Gastrocnemius medialis (tissue), 4 donors: ENCODE data around the gene BRCA2. TPM values are rescaled to one million over a fixed set of nuclear protein-coding genes. Genes with fewer than 3 reads are reported as not detected.

Experiments used
- ATAC-seq, 2 donors: fragments of 150-250 bp; one replicate each; pipeline ENCODE4 v1.9.1; 2016
- DNase-seq, 2 donors: peaks; one replicate each; pipeline ENCODE4 v3.0.0-alpha.2; 2019
- H3K27ac ChIP-seq, 4 donors: fragments of 200-600 bp; sonication (generic); 1 replicate in 1 of 4; 2 replicates in 3 of 4; pipeline ENCODE4 v1.5.1; 2016 to 2018; ENCODE audit warnings: mild to moderate bottlenecking in 2 of 4, moderate library complexity in 1 of 4
- H3K27me3 ChIP-seq, 3 donors: fragments of 200-600 bp; sonication (generic) in 2 of 3; 1 replicate in 1 of 3; 2 replicates in 2 of 3; pipeline versions ENCODE4 v1.5.1 to v1.6.0; 2016 to 2019; ENCODE audit warnings: mild to moderate bottlenecking in 1 of 3, moderate library complexity in 1 of 3
- H3K36me3 ChIP-seq, 2 donors: fragments of 200-600 bp; sonication (generic) in 1 of 2; one replicate each; pipeline ENCODE4 v1.5.1; 2017 to 2018
- H3K4me1 ChIP-seq, 2 donors: fragments of 200-600 bp; sonication (generic) in 1 of 2; one replicate each; pipeline ENCODE4 v1.5.1; 2016 to 2017; ENCODE audit warnings: mild to moderate bottlenecking in 2 of 2
- H3K4me3 ChIP-seq, 4 donors: fragments of 200-600 bp; sonication (generic) in 3 of 4; 1 replicate in 1 of 4; 2 replicates in 3 of 4; pipeline ENCODE4 v1.5.1; 2016 to 2019; ENCODE audit warnings: mild to moderate bottlenecking in 2 of 4
- H3K9me3 ChIP-seq, 3 donors: fragments of 200-600 bp; sonication (generic) in 2 of 3; 1 replicate in 1 of 3; 2 replicates in 2 of 3; pipeline ENCODE4 v1.5.1; 2016 to 2019
- POLR2A ChIP-seq, 2 donors: fragments of 450-650 bp; IDR thresholded peaks; one replicate each; pipeline ENCODE4 v1.6.1; 2017; ENCODE audit warnings: antibody characterized with exemption in 2 of 2, mild to moderate bottlenecking in 2 of 2, moderate library complexity in 2 of 2
- in situ Hi-C, 4 donors: fragments of 200-750 bp; cut with MboI; loops; one replicate each; pipeline versions ENCODE4 v1.15.0 to v1.8.0; 2017; ENCODE audit warnings: low sequenced_read_pairs in 4 of 4
- intact Hi-C: fragments of 100-400 bp; cut with DNase I; formaldehyde crosslinking; loops from one replicate; pipeline ENCODE4 v1.15.1; 2023; ENCODE audit warnings: low total_unique reads
- total RNA-seq, 4 donors: library from RNA; depleted of rRNA; stranded (reverse); fragments of >200 nt; gene quantifications; one replicate each; pipeline versions ENCODE4 v1.1.0 to v1.2.3, GENCODE V29; 2016
- TF ChIP-seq, protein P1 (sequence below), 5 experiments: fragments of 450-650 bp in 3 of 5; fragments of 200-600 bp in 2 of 5; sonication (generic) in 2 of 5; IDR thresholded peaks in 4 of 5; conservative IDR thresholded peaks in 1 of 5; 1 replicate in 4 of 5; 2 replicates in 1 of 5; pipeline ENCODE4 v1.5.1; 2016 to 2019; ENCODE audit warnings: antibody characterized with exemption in 5 of 5, mild to moderate bottlenecking in 3 of 5, moderate library complexity in 3 of 5

The BRCA2 gene
- total RNA-seq, 4 donors from 2014 or later = 0.02 to 0.20 (median 0.12) TPM

DNA sequence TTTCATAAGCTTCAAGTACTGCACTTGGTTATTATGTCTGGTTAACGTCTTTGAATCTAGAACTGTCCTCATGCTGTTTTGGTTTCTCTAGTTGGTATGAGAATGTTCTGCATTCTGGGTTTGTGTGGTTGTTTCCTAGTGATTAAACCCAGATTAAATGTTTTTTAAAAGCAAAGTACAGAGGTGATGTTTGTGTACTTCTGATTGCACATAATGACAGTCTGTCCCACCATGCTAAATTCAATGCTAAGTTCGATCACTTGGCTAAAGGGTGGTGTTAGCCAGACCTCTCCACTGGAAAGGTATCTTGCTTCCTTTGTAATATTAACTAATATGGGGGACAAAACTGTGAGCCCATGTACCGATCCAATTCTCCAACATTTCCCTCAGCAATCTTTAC lies 98.0 kb downstream of the BRCA2 start:
- H3K27me3 ChIP-seq = no peaks in the 10 kb centered on the region
- intact Hi-C loops = no loop called here
- ATAC-seq = no peak
- no peak for DNase-seq
- no peaks in the 10 kb centered on the region for H3K4me1 ChIP-seq
- no peaks in the 10 kb centered on the region for H3K9me3 ChIP-seq
- no peaks in the 10 kb centered on the region for H3K36me3 ChIP-seq
- H3K27ac ChIP-seq = no peak overlapping the region
- no peak for TF ChIP-seq POLR2A (IDR thresholded peaks at IDR 0.05)
- TF ChIP-seq, protein P1, sequence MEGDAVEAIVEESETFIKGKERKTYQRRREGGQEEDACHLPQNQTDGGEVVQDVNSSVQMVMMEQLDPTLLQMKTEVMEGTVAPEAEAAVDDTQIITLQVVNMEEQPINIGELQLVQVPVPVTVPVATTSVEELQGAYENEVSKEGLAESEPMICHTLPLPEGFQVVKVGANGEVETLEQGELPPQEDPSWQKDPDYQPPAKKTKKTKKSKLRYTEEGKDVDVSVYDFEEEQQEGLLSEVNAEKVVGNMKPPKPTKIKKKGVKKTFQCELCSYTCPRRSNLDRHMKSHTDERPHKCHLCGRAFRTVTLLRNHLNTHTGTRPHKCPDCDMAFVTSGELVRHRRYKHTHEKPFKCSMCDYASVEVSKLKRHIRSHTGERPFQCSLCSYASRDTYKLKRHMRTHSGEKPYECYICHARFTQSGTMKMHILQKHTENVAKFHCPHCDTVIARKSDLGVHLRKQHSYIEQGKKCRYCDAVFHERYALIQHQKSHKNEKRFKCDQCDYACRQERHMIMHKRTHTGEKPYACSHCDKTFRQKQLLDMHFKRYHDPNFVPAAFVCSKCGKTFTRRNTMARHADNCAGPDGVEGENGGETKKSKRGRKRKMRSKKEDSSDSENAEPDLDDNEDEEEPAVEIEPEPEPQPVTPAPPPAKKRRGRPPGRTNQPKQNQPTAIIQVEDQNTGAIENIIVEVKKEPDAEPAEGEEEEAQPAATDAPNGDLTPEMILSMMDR (IDR thresholded peaks at IDR 0.05 in 4 of 5, conservative IDR thresholded peaks at IDR 0.05 in 1 of 5) = no peak
- no peak overlapping the region for H3K4me3 ChIP-seq
- in situ Hi-C loops = no loop called here

DNA sequence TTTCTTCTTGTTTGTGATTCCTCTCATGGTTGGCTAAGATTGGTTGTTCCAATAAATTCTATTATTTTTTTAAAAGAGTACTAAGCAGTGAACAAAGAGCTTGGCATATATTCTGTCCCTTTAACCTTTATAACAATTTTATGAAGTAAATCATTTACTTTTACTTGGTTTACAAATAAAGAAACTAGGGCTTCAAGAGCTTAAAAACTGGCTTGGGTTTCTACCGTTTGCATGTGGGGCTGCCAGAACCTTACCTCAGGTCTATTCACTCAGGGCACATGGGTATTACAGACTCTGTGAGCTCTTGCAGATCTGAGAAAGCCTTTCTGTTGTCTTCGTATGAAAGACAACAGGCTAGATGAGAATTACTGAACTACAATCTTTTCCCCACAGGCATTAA lies 99.3 kb downstream of the BRCA2 start:
- TF ChIP-seq, protein P1 (IDR thresholded peaks at IDR 0.05 in 4 of 5, conservative IDR thresholded peaks at IDR 0.05 in 1 of 5) = no peak
- TF ChIP-seq POLR2A (IDR thresholded peaks at IDR 0.05) = no peak
- Histone ChIP-seq H3K27ac (no peak overlapping the region), H3K36me3 (no peaks in the 10 kb centered on the region), H3K9me3 (no peaks in the 10 kb centered on the region), H3K4me1 (no peaks in the 10 kb centered on the region), H3K27me3 (no peaks in the 10 kb centered on the region), H3K4me3 (no peak overlapping the region)
- ATAC-seq (no peak), DNase-seq (no peak)
- intact Hi-C loops (no loop called here), in situ Hi-C loops (no loop called here)

DNA sequence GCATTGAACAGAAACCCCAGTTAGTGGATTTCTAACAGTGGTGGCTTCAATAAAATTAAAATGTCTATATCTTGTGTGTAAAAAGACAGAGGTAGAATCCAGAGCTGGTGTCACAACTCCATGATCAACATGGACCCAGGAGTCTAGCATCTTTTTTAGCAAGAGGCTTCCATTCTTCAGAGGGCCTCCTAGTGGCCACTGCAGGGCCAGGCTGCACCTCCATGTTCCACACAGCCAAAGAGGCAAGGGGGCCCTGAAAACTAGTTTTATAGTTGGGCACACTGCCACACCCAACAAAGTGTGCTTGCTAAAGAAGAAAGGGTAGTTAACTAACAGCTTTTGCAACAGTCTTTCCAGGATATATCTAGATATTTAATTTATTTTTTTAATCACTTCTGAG lies 99.7 kb downstream of the BRCA2 start:
- no peaks in the 10 kb centered on the region for H3K27me3 ChIP-seq
- in situ Hi-C loops (no loop called here), intact Hi-C loops (no loop called here)
- ATAC-seq = no peak
- no peaks in the 10 kb centered on the region for H3K9me3 ChIP-seq
- no peak for DNase-seq
- H3K4me3 ChIP-seq = no peak overlapping the region
- no peaks in the 10 kb centered on the region for H3K4me1 ChIP-seq
- TF ChIP-seq POLR2A (IDR thresholded peaks at IDR 0.05) = no peak
- TF ChIP-seq, protein P1 (IDR thresholded peaks at IDR 0.05 in 4 of 5, conservative IDR thresholded peaks at IDR 0.05 in 1 of 5) = peak in 1 of 5 experiments; percentile 32
- H3K27ac ChIP-seq = no peak overlapping the region
- H3K36me3 ChIP-seq = no peaks in the 10 kb centered on the region

DNA sequence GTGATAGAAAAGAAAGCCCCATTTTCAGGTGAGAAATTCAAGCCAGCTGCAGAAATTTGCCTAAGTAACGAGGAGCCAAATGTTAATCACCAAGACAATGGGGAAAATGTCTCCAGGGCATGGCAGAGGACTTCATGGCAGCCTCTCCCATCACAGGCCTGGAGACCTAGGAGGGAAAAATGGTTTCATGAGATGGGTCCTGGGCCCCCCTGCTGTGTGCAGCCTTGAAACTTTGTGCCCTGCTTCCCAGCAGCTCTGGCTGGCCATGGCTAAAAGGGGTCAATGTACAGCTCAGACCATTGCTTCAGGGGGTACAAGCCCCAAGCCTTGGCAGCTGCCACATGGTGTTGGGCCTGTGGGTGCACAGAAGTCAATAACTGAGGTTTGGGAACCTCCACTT lies 102.7 kb downstream of the BRCA2 start:
- H3K36me3 ChIP-seq = no peaks in the 10 kb centered on the region
- no peak overlapping the region for H3K4me3 ChIP-seq
- H3K4me1 ChIP-seq = no peaks in the 10 kb centered on the region
- no peak for TF ChIP-seq POLR2A (IDR thresholded peaks at IDR 0.05)
- TF ChIP-seq, protein P1 (IDR thresholded peaks at IDR 0.05 in 4 of 5, conservative IDR thresholded peaks at IDR 0.05 in 1 of 5) = no peak
- ATAC-seq (no peak), DNase-seq (no peak)
- no peaks in the 10 kb centered on the region for H3K27me3 ChIP-seq
- no peaks in the 10 kb centered on the region for H3K9me3 ChIP-seq
- no peak overlapping the region for H3K27ac ChIP-seq
- in situ Hi-C loops (no loop called here), intact Hi-C loops (no loop called here)

DNA sequence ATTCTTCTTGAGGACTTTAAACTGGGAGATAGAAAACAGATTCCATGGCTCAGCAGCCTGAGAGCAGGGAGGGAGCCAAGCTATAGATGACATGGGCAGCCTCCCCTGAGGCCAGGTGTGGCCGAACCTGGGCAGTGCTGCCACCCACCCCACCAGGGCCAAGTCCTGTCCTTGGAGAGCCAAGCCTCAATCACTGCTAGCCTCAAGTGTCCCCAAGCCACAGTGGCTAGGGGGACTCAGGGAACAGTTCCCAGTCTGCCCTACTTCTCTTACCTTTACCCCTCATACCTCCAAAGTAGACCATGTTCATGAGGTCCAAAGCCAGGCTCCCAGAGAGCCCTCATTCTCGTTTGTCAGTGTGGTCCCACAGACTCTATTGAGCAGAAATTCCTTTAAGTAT lies 104.6 kb downstream of the BRCA2 start:
- no peak for ATAC-seq
- no peaks in the 10 kb centered on the region for H3K9me3 ChIP-seq
- H3K36me3 ChIP-seq = no peaks in the 10 kb centered on the region
- H3K27ac ChIP-seq = no peak overlapping the region
- H3K4me1 ChIP-seq = no peaks in the 10 kb centered on the region
- H3K4me3 ChIP-seq = no peak overlapping the region
- in situ Hi-C loops (no loop called here), intact Hi-C loops (no loop called here)
- DNase-seq = no peak
- no peaks in the 10 kb centered on the region for H3K27me3 ChIP-seq
- no peak for TF ChIP-seq POLR2A (IDR thresholded peaks at IDR 0.05)
- TF ChIP-seq, protein P1 (IDR thresholded peaks at IDR 0.05 in 4 of 5, conservative IDR thresholded peaks at IDR 0.05 in 1 of 5) = no peak
